Activated naive CD4-positive, alpha-beta T cell treated with anti-CD3 and anti-CD28 coated beads, Interleukin-2, amount 50 U/mL, for 16 hours (primary cell): ENCODE data around the gene IFNLR1.
A peak's percentile ranks its signal among the peaks of the same experiment; 100 is the strongest.

Experiments used
- DNase-seq: peaks from one replicate; pipeline ENCODE4 v3.0.0-alpha.2; 2020

The IFNLR1 gene

DNA sequence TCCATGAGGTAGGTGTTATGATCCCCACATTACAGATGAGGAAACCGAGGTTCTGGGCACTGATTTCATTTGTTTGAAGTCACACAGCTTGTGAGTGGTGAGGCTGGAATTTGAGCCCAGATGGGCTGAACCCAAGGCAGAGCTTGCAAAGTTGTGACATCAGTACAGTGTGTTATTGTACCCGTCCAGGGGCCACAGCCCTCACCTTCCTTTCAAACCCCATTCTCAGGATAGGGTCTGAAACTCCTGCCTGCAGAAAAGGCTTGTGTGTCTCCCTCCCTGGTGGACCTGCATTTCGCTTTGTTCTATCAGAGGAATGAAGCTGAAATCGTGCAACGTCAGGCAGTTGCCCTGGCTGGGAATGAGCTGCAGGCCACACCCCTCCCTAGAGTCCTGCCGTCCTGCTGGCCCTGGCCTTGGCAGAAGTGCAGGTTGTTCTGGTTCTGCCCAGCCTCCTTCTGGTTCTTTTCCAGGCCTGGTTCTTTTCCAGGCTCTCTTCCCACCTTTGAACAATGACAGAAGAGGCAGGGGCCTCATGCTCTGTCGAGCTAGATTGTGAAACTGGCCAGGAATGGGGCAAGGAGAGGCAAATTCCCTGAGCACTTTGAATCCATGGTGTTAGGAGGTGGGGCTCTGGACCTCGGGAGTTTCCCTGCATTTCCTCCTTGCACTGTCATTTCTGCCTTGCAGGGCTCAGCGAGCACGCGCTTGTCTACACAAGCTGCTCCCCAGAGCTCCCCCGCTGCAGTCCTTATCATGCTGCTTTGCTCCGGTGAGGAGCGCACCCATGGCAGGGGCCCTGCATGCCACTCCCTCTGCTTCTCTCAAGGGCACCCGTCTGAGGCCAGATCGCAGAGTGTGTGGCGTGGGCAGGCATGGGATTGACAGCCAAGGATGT is 67.0 kb downstream of the IFNLR1 start:
- DNase-seq = no peak

DNA sequence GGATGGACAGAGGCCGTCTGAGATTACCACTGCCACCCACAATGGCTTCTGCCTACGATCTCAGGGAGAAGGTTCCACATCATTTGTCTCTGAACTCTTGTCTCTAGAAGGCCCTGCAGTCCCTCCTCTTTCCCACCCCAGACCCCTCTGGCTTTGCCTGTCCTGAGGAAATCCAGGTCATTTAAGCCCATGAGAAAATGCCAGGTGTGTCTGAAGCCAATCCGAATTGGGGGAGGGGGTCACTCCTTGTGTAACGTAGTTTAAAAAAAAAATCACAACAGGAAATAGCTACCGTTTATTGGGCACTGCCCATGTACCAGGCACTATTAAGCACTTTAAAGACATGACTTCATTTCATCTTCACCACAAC is 67.6 kb downstream of the IFNLR1 start:
- DNase-seq = no peak

DNA sequence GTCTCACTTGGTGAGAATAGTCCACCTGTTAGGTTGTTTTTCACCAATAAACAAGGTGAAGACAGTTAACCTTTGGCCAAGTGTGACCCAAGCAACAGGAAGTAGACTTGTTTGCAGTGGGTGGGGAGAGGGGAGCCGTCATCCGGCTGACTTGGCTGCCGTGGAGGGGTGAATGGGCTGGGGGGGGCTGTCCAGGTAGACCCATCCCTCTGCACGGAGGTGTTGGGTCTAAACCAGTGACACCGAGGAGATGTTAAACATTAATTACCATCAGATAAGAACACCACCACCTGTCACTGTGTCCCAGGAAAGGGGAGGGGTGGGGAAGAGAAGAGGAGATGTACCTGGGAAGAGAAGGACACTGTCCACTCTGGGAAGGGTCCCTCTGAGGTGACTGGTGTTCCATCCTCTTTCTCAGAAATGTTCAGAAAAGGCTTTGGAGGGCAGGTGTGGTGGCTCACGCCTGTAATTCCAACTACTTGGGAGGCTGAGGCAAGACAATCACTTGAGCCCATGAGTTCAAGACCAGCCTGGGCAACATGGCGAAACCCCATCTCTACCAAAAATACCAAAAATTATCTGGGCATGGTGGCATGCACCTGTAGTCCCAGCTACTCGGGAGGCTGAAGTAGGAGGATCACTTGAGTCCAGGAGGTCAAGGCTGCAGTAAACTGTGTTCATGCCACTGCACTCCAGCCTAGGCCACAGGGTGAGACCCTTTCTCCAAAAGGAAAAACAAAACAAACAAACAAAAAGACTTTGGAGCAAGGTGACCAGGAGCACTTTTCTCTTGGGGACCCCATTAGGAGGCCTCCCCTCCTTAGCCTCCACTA is 68.5 kb downstream of the IFNLR1 start:
- DNase-seq = no peak

DNA sequence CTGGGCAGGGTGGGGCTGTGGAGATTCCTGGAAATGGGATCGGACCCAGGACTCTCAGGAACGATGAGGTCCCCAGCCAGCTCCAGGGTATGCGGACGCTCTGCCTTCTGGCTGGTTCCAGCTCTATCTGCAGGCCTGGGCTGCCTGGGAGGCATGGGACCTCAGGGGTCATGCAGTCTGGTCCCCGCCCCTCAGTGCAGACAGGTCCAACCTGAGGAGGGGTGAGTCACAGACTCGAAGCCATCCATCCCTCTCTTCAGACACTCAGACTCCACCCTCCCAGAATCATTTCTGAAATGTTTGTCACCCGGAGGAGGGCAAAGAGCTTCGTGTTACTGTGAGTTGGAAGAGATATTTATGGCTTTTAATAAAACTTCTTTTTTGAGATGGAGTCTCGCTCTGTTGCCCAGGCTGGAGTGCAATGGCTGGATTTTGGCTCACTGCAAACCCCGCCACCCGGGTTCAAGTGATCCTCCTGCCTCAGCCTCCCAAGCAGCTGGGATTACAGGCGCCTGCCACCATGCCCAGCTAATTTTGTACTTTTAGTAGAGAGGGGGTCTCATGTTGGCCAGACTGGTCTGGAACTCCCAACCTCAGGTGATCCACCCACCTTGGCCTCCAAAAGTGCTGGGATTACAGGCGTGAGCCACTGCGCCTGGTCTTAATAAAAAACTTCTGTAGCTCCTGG is 69.2 kb downstream of the IFNLR1 start:
- no peak for DNase-seq

DNA sequence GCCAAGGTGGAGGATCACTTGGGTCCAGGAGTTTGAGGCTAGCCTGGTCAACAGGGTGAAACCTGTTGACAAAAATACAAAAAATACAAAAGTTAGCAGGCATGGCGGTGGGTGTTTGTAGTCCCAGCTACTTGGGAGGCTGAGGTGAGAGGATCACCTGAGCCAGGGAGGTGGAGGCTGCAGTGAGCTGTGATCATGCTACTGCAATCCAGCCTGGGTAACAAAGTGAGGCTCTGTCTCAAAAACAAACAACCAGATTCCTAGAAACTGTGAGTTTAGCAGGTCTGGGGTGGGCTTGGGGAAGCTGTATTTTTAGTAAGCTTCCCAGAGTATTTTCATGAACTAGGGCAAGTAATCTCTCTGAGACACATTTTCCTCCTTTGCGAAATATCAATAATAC is 70.0 kb downstream of the IFNLR1 start:
- DNase-seq = no peak

DNA sequence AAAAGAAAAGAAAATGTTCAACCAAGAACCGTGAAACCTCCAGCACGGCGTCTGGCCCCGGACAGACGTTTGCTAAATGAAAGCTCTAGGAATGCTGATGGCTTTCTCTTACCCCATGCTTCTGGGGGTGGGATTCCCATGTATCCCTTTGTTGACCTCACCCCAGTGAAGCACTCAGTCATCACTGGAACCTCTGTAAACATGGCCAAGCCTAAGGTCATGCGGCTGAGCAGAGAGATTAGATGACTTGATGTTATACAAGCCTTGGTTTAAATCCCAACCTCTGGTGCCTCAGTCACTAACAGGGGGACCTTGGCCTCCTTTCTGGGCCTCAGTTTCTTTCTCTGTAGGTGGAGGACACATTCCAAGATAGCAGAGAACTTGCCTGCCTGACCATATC is 72.3 kb downstream of the IFNLR1 start:
- no peak for DNase-seq

DNA sequence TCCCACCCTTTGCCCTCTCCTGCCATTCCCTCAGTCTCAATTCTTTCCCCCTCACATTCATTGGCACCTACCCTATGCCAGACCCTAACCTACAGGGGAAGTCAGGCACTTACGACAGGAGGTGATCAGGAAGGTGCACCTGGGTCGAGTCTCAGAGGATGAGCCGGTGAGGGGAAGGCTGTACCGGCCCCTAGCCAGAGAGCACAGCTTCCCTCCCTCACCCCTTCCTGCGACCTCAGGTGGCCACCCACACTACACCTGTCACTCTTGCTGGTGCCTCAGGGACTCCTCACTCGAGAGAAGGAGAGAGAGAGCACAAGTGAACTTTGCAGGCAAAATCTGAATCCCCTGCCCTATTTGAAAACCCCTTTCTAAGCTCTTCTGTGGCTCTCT is 73.5 kb downstream of the IFNLR1 start:
- DNase-seq = no peak

DNA sequence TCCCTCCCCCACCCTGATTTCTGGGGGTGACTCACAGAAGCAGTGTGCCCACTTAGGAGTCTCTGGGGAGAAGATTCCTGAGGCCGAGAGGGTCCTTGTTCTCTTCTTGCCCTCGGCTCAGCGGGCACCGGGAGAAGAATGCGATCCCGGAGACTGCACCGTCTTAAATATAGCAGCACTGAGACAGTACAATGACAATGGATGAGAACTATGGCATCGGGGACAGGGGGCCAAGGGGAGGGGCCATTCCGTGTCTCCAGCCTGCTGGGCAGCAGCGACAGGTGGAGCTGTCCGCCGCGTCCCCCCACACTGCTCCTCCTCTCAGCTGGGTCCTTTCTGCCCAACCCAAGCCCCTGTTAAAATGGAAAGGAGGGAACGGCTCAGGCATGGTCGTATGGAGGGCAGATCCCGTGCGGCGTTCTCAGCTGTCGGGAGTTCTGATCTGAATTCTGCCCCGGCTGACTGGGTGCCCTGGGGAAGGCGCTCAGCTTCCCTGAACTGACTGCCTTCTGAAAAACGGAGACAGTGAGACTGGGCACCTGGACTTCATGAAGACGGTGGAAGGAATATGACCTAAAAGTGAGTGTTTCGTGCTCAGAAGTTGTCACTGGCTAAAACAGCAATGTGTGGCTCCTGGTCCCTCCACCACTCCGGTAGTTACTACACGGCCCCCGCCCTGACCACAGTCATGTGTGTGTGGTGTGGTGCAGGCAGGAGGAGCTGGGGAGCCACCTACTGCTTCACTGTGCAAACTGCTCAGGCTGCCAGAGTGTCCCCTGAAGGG is 74.9 kb downstream of the IFNLR1 start, which contains the start of gene MYOM3:
Gene MYOM3, minus strand, starts transcription at position 140 of the 784 bp plus-strand sequence. CDS start 3,499 bp downstream, outside the sequence.
- DNase-seq = peak; percentile 33

DNA sequence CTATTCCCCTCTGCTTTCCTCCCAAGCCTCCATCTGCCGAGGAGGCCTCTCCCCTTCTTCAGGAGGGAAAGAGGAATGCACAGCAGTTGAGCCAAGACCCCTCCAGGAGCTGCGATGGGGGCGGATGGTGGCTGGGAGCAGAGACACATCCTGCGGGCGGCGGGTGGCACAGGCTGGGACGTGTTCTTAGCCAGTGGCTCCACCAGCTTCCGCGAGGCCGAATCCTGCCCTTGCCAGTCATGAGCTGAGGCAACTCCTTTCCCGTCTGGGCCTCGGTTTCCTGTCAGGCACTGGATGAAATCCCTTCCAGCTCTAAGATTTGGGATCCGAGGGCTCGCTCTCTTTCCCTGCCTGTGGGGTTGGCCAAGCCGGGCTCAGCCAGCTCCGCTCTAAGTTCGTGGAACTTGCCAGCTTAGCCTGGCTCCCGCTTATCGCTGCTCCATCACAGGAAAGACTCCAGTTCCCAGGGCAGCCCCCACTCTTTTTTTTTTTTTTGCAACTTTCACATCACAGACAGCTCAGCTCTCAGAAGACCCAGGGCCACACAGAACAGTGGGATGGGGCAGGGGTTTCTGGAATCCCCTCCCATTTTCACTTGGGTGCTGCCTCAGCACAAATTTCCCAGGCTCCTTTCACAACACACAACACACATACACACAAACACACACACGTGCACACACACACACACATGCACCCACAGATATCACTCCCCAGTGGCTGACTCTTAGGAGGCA is 75.7 kb downstream of the IFNLR1 start:
- DNase-seq = no peak

DNA sequence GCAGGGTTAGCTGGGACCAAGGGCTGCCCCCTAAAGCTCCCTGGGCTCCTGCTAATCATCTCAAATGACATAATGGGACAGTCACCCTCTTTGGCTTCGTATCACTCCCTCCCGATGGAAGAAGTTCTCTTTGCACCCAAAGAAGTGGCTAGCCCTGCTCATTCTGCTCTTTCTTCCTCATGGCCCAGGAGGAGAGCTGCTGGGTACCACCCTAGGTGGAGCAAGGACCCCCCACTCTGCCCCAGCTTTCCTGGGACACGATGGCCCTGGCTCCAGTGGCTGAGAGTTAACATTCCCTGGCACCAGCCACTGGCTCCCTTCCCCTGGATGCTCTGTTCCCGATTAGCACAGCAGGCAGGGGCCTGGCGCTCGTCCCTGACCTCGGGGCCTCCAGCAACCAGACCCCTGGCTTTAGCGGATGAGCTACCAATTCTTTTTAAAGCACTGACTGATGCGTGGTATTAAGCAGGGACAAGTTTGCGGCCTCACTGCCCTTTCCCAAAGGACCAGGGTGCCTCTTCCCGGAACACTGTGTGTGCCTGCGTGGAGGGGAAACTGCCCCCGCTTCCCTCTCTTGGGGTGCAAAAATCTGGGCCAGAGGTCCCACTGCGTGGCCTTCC is 76.3 kb downstream of the IFNLR1 start:
- no peak for DNase-seq

DNA sequence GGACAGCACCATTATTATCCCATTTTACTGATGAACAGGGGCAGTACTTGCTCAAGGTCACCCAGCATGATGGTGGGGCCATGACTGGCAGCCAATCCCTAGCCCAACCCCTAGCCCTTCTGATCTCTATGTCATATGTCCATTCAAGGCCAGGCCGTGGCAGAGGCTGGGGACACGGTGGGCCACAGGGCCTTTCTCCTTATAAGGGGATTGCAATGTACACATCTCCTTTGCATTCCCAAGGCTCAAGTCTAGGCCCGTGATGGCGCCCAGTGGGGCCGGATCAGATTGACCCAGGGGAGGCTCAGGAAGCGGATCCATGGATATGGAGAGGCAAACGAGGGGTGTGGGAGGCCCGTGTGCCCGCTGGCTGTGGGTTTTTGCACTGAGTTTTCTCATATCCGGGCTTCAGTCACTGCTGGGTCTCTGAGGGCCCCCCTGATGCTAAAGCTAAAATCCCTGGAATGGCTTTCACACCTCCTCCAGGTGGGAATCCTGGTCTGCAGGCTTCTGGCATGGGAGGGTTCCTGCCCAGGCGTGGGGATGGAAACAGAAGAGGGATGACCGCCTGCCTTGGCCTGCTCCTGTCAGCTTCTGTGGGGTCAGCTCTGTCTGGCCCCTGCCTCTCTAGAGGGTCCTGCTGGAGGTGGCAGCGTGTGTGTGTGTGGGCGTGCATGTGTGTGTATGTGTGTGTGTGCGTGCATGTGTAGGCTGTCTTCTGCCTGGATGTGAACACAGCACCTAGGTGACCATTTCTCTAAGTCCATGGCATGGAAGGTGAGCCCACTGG is 77.2 kb downstream of the IFNLR1 start:
- DNase-seq = no peak

DNA sequence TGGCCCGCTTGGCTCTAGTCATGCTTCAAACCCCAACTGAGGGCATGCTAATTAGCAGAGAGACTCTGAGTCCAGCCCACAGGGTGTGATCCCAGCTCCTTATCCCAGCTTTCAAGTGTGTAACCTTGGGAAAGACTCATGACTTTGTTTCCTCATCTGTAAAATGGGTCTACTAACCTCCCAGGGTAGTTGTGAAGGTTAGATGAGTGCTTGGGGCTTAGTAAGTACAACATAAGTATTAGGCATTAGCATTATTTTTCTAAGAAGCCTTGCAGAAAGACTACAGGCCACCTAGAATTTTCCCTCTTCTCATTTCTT is 78.0 kb downstream of the IFNLR1 start:
- no peak for DNase-seq

DNA sequence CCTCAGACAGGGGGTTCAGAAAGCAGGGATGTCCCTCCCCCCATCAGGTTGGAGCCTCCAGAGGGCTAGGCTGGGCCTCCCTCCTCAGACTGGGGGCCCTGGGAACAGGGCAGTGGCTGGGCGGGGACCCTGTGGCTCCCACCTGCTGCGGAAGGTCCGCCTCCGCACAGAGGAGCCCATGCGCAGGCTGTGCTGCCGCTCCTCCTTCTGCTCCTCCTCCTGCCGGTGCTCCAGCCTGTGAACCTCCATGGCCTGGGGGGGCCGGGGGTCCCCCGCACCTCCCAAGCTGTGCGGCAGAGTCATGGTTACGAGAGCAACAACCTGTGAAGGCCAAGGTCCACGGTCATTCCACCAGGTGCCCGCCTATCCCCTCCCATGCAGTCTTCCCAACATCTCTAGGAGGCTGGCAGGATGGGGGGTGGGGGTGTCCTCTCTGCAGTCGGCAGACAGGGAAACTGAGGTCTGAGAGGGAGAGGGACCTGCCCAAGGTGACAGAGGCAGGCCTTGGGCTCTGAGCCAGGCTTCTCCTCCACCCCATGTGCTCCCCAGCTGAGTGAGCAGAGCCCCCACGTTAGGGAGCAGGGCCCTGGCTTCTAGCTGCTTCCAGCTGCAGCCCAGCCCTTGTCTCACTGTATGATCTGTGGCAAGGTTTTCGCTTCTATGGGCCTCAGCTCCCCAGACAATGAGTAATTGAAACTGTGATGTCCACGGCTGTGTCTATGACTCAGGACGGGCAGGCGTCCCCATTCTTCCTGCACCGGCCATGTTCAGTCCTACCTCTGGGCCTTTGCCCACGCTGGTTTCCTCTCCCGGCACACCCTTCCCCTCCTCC is 78.5 kb downstream of the IFNLR1 start:
- no peak for DNase-seq

DNA sequence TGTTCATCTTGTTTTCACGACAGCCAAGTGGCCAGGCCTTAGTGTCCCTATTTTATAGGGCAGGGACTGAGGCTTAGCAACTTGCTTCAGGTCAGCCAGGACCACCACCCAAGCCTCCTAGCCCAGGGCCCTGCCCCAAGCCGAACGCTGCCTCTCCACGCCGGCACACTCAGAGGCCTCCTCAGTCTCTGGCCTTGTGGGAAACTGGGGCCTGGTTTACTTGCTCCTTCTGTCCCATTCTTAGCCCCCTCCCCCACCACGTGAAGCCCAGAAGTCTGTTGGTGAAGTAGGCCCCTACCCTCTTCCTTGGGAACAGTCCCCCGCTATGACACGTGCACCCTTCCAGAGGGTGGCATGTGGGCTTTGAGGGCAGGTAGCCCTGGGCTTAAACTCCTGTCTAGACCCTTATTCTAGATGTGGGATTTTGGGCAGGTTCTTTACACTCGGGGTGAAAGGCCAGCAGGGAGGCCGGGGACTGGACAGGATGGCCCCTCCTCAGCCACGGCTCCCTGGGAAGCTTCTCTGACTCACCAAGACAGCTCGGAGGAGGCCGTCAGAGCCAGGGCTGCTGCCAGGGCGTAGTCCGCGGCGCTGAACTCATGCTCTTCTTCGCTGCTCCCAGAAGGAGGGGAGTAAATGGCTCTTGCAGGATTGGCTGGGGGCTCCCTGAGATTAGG is 79.5 kb downstream of the IFNLR1 start:
- no peak for DNase-seq

DNA sequence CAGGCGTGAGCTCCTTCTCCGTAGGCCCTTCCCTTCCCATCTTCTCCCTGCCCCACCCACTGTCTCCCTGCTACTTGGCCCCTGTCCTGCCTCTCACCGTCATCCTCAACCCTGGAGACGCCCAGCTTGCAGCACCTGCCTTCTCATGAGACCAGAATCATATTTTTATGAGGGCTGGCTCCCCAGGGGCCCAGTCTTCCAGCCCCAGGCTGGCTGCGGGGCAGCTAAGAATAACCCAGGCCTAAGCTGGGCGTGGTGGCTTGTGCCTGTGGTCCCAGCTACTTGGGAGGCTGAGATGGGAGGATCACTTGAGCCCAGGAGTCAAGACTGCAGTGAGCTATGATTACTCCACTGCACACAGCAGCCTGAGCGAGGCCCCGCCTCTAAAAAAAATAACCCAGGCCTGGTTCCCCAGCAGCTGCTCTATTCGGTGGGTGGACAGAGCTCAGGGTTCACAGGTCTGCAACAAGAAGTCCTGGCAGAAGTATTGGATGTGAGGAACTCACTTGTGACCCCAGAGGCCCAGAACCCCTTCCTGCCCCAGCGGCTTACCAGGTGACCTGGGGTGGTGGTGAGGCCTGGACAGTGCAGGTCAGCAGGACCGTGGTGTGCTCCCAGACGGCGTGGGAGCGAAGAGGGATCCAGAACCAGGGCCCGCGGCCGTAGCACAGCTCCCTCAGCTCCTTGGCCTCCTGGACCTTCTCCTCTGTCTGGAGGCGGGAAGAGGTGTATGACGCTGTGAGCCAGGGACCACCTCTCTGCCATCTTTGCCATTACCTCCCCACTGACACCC is 81.5 kb downstream of the IFNLR1 start:
- no peak for DNase-seq

DNA sequence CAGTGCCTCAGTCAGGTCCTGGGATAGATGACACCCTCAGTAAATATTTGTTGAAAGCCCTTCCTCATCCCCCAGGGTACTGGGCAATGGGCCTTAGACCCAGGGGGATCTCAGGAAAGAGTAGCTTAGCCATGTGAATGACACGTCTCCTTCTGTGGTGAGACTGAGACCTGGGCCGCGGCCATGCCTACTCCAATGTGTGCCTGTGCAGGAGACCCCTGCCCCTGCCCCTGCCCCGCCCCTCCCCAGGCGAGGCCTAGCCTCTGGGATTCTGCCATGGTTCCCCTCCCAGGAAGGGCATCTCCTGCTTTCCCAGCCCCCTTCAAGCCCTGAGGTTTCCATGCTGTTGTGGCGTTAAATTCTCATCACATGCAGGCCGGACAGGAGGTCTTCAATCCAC is 82.2 kb downstream of the IFNLR1 start:
- no peak for DNase-seq
